T-helper 2 cell (primary cell): ENCODE data around the gene KCNE3.
A peak's percentile ranks its signal among the peaks of the same experiment; 100 is the strongest.
"Not testable (repeated sequence)": the region's sequence is repeated elsewhere in the genome, so short reads cannot be mapped to it uniquely, and the experiment has no call there.

Experiments used
- DNase-seq, 5 experiments: peaks; one replicate each; pipeline versions ENCODE4 v3.0.0 to v3.0.0-alpha.2; 2012 to 2022

KCNE3 gene

DNA sequence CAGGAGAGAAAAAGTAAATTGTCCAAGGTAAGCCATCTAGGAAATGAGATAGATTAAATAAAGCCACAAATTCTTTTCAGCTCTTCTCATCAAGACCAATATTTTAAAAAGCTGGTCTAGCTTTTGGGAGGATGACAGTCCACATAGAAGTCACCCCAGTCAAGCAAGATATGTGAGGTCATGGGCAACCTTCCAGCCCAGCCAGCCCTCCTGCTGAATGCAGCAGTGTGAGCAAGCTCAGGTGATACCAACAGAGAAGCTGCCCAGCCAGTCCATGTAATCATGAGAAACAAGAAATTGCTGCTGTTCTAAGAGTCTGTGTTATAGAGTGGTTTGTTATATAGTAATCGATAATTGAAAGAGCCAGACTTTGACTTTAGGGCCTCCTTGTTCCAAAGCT is 28.7 kb downstream of the KCNE3 start:
- DNase-seq = no peak

GRCh38 chr11:74437441-74438042 is 29.8 kb downstream of the KCNE3 start:
- DNase-seq = no peak

GRCh38 chr11:74434528-74434927 is 32.8 kb downstream of the KCNE3 start:
- DNase-seq = no peak

DNA sequence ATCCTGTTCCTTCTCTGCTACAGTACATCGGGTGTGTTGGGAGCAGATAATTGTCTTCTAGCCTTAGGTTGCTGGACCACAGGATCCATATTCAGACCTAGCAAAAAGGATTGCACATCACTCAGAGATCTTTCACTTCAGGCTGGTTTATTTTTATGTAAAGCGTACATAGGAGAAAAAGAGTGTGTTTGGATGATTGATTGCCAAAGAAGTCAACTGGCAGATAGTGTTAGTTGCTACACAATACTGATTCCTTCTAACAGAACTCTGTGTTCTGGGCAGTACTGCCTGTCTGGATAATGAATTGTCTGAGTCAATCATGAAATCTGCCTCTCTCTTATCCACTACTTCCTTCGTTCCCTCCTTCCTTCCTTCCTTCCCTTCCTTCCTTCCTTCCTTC is 38.1 kb downstream of the KCNE3 start:
- DNase-seq = no peak

GRCh38 chr11:74427384-74427886 is 39.9 kb downstream of the KCNE3 start:
- no peak for DNase-seq

GRCh38 chr11:74425100-74425499 is 42.2 kb downstream of the KCNE3 start:
- no peak for DNase-seq

GRCh38 chr11:74418509-74418895 is 48.8 kb downstream of the KCNE3 start:
- no peak for DNase-seq

DNA sequence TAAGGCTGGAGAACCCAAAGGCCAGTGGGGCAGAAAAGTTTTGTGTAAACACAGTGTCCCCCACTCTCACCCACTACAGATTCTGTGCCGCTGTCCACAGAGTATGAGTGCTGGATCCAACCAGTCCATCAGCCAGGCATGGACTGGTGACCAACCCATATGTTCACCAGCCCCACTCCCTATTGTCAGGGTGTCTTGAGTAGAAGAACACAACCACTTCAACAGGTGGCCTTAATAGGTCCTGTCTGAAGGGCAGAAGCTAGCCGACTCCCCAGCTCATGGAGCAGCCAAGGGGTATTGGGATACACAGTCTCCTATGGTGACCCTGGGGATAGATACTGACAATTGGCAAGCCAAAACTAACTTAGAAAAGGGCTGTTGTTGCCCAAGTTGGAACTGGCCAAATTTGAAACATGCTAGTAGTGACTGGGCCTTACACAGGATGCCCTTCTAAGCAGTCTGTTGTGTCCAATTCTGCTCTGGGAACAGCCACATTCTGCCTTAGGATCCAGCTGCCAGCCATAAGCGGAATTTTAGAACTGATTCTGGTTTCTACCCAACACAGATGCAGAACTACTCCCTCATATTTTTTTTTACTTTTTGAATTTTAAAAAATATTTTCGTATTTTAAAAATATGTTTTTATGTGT is 49.4 kb downstream of the KCNE3 start:
- no peak for DNase-seq

DNA sequence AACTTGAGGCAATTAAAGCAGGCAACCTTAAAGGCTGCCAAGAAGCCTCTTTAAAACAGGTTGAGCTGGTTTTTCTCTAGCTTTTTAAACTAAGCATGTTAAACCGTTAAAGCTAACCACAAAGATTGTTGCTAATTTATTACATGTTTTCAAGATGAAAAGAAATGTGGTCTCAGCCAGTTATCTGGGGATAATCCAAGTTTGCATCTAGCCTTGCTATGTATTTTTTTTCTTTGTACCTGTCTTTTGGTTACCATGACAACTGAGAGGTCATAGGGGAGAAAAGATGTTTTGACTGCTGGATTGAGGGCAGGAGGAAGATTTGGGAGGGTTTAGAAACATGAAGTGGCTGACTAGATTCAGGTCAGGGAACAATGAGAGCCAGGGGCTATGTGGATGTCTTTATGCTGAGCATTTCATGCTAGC is 50.0 kb downstream of the KCNE3 start:
- DNase-seq = peak in 2 of 5 experiments; percentile 6 to 83

- not testable (repeated sequence) for DNase-seq
These were observed 50.4 kb downstream of the KCNE3 start for GRCh38 chr11:74416974-74417373.

GRCh38 chr11:74412733-74413359 is 54.5 kb downstream of the KCNE3 start:
- DNase-seq = no peak

DNA sequence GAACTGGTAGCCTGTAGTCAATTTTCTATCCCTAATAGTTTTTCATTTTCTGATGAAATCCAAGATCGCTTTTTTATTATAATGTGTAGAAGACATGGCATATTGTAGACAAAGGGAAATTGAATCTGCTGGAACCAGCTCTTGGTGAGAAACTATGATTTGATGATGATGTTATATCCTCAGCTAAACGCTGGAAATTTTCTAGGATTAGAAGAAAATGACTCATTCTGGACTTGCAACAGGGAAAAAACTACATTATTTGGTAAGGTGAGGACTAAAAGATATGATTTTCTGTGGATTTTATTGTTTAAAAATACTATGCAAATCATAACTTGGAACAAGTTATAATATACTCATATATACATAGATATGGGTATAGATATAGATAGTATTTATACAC is 55.0 kb downstream of the KCNE3 start:
- no peak for DNase-seq

GRCh38 chr11:74409633-74410032 is 57.7 kb downstream of the KCNE3 start:
- no peak for DNase-seq
